ENCODE data around the gene ADGRD2.

ADGRD2 gene

DNA sequence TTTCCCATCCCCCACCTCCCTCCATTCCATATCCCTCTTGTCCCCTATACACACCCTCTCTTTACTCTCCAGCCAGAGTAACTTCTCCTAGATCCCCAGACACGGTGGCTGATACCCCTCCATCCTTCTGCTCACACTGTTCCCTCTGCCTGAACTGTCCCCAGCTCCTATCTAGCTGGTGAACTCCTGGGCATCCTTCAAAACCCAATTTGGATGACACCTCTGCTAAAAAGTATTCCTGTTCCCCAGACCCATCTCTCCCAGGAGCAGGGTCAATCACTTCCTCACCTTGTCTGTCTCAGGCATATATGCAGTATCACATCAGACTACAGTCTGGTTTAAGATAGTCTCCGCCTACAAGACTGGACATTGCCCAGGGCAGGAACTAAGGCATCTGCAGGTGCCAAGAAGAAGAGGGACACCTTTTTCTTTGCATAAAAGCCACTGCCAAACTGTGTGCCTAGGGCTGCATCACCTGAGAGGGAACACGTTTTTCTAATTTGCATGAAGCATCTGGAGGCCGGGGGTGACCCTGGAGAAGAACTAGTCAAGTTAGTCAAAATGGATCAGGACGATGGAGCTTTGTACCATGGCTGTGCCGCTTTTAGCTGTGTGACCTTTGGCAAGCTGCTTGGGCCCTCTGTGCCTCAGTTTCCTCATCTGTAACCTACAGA, 29.8 kb downstream of the ADGRD2 start:
- DNase-seq = no peak

- DNase-seq = no peak
Observed at GRCh38 chr9:124480621-124480981, 30.4 kb downstream of the ADGRD2 start.

- DNase-seq = no peak
Observed at GRCh38 chr9:124481115-124481514, 30.9 kb downstream of the ADGRD2 start.

GRCh38 chr9:124482431-124483031, 32.3 kb downstream of the ADGRD2 start:
- DNase-seq = no peak

- DNase-seq = no peak
Observed at GRCh38 chr9:124483481-124483880, 33.2 kb downstream of the ADGRD2 start.

GRCh38 chr9:124485201-124485600, 35.0 kb downstream of the ADGRD2 start:
- no peak for DNase-seq

DNA sequence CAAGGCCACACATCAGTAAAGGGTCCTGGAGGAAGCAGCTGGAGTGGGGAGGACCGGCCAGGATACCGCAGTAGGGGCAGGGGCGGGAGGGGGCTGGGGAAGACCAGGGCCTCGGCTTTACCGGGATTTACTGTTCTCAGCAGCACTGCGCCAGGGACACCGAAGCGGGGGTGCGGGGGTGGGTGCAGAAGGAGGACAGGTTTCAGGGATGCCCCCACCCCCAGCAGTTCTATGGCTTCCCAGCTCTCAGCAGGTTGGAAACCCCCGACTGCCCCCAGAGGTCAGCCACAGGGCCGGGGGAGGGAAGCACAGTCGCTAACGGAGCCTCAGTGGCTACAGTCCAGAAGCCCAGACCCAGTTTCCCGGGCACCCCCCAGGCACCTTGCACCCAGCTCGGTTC, 35.7 kb downstream of the ADGRD2 start:
- DNase-seq = no peak

GRCh38 chr9:124486778-124487259, 36.6 kb downstream of the ADGRD2 start:
- DNase-seq = no peak

GRCh38 chr9:124487260-124488182, 37.3 kb downstream of the ADGRD2 start:
- no peak for DNase-seq

DNA sequence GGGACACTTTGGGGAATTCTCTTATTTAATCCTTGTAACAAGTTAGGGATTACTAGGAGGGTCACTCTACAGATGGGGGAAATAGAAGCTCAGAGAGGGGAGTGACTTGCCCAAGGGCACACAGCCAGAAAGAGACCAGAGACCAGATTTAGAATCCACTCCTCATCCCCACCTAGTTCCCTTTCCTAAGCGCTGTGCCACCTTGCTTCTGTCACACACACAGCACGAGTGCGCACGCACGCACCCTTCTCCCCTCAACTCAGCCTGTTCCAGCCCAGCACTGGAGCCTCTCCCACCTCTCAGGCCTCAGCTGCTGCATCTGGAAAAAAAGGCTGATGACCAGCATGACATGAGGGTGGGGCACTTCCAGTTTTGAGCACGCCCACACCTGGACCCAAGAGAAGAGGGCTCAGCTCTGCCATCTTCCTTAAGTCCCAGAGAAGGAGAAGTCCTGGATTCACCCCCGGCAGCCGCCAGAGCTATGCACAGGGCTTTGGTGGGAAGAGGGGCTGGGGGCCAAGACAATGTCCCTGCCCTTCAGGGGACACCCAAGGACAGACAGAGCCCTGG, 38.5 kb downstream of the ADGRD2 start:
- DNase-seq = no peak

DNA sequence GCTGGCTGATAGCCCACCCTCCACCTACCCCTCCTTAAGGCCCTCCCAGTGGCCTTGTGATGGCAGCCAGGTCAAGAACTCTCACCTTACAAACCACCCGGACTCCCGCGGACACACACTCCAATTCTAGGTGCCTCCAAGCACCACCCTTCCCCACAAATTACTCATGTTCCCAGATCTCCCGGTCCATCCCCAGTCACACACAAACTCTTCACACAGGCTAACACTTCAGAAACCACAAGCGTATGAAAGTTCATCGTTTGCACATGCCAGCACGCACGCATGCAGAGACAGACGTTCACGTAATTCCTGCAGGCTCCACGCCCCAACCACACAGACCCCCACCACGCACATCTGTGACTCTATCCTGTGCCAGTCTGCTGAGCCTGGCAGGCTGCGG, 39.0 kb downstream of the ADGRD2 start:
- DNase-seq = no peak

DNA sequence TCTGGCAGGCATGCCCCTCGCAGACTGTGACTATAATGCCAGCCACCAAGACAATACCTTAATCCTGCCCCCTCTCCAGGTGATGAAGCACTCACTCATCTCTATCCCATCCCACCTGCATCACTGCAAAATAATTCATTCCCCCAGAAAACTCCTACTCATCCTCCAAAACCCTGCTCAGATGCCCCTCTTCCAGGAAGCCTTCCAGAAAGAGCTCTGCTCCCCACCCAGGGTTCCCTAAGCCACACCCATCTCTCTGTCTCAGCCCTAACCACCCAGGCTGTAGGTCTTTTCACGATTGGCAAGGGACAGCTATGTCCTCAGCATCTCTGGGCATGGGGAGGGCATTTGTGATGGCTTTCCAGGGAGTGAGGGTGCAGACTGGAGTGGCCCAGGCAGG, 39.8 kb downstream of the ADGRD2 start:
- no peak for DNase-seq

DNA sequence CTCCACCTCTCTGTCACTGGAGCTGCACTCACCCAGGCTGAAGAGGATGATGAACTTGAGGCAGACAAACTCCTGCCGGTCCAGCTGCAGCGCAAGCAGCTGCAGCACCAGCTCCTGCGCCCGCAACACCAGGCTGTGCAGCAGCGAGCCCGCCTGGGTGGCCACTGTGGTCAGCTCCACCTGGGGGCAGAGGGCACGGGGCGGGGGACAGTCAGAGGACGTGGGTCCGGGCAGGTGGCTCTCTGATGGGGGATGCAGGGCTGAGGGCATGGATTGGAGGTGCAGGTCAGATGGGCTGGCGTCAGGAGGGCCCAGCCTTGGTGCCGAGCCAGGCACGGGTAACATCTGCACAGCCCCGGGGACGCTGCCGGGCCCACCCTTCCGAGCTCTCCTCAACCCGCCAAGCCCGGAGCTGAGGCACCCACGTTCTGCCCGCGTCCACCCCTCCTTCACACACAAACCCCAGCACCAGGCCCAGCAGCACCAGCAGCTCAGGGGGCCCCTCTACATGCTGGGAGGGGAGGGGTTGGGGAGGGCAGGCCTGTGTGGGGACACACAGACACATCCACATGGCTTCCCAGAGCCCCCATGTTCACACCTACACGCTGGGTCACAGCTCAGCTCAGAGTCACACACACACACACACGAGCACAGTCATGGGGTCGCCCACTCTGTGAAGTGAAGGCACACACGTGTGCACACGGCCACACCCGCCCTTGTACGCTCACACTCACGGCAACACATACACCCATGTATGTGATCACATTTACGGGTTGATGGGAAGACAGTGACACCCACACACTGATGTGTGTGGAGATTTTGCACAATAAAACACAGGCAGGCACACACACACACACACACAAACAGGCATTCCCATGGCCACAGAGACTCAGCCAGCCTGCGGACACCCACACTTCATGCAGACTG, 41.1 kb downstream of the ADGRD2 start:
- DNase-seq = no peak

DNA sequence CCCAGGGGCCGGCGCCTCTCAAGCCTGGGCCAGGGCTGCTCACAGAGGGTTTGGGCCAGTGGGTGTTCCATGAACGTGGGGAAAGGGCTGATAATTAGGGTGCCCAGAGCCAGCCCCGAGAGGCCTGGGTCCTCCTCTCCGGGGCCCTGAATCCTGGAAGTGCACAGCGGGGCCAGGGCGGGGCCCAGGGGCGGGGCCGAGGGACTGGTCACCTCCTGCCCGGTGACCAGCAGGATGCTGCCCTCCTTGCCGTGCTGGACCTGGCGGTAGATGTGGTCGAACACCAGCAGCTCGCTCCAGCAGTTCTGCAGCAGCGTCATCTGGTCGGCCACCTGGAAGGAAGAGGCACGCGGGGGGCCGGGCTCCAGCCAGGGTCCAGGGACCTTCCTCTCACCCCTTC, 42.6 kb downstream of the ADGRD2 start:
- DNase-seq = no peak

DNA sequence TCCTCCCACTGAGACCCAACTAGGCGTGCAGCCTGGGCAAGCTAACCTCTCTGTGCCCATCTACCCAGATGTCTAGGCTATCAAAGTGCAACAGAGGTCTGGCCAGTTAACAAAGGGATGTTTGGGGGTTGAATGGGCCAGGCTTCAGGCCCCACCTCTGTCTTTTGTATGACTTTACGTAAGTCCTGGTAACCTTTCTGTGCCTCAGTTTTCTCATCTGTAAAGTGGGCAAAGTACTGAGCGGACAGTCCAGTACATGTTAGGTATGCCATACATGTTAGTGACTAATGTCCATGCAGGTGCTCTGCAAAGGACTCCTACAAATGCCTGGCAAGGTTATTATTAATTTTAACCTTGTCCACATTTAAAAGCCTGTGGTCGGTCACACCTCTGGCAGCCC, 43.0 kb downstream of the ADGRD2 start:
- no peak for DNase-seq

DNA sequence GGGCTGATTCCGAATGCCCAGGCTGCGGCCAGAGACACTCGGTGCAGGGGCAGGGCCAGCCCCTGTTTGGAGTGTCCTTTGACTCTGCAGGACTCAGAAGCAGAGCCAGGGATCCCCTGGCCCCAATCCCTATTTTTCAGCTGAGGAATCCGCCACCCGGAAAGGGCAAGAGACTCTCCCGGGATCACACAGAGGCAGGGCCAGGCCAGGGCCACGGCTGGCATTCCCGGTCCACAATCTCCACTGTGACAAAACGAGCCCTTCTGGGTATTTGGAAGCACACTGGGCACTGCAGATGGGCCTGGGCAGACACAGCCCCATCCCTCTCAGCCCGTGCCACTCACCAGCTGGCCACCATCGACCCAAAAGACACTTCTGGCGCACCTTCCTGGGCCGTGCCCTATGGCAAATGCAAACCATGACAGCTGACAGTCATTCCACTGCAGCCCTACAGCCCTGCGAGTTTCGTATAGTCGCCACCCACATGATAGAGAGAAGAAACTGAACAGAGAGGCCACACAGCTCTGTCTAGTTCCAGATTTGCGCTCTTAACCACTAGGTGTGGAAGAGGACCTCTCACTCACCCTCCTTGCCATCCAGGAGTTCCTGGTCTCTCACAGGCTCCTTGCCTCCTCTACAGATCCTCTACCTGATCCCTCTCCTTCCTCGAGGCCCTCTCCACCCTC, 43.7 kb downstream of the ADGRD2 start:
- no peak for DNase-seq

GRCh38 chr9:124495126-124496074, 45.1 kb downstream of the ADGRD2 start:
- no peak for DNase-seq

- no peak for DNase-seq
Observed at GRCh38 chr9:124496075-124496449, 45.8 kb downstream of the ADGRD2 start.

DNA sequence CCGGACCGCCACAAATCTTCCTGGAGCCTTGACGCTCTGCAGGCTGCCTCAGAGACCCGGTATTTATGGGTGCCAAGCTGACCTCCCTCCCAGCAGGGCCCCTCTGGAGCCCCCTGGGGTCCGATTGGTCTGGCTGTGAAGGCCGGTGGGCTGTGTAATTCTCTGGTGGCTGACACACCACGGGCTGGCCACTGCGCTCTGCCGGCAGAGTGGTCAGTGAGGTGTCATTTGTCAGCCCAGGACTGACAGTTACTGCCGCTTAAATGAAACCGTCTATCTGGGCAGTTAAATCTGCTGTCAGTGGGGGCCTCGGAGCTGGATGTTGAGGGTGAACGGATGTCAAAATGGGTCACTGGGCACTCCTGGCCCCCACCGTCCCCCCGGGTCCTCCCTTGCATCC, 46.2 kb downstream of the ADGRD2 start:
- DNase-seq = no peak

GRCh38 chr9:124497441-124497840, 47.2 kb downstream of the ADGRD2 start:
- DNase-seq = no peak

DNA sequence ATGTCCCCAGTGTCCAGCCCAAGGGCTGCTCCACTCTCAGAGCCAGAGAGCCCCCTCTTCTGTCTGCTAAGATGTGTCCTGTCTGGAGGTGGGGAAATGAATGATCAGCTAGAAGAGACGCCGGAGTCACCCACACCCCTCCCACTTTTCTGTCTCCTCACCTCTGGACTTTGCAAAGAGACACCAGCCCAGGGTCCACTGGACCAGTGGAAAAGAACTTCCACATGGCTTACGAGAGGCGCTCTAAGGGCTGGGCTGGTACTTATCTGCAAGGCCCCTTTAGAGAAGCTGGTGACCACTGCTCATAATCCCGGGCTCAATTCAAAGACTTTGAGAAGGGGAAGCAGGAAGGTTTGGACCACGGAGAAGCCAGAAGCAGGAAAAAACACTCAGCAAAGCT, 47.8 kb downstream of the ADGRD2 start:
- DNase-seq = no peak
